SK-N-SH treated with all-trans-retinoic acid at 6 μM for 48 hours (cell line): Measurements from ENCODE around the gene AFM.

Experiments used
- ATAC-seq: fragments of 200-7000 bp; cut with Tn5 transposase; 3 replicates; pipeline ENCODE4 v1.9.1; 2020; ENCODE audit warnings: mild to moderate bottlenecking, moderate library complexity
- BACH2 ChIP-seq: fragments of 250-450 bp; sonication (Bioruptor Pico); IDR thresholded peaks from 2 replicates; pipeline ENCODE4 v1.9.0; 2021; ENCODE audit warnings: mild to moderate bottlenecking, borderline replicate concordance
- CREB5 ChIP-seq: fragments of 250-450 bp; sonication (Bioruptor Pico); IDR thresholded peaks from 2 replicates; pipeline ENCODE4 v1.5.1; 2020; ENCODE audit warnings: low read depth, mild to moderate bottlenecking, moderate library complexity
- CSDC2 ChIP-seq: fragments of 250-450 bp; sonication (Bioruptor Pico); IDR thresholded peaks from 2 replicates; pipeline ENCODE4 v1.5.0; 2020; ENCODE audit warnings: mild to moderate bottlenecking, moderate library complexity
- CSRNP3 ChIP-seq: fragments of 250-450 bp; sonication (Bioruptor Pico); IDR thresholded peaks from 2 replicates; pipeline ENCODE4 v1.5.1; 2021; ENCODE audit warnings: mild to moderate bottlenecking, moderate library complexity
- ESRRG ChIP-seq: fragments of 250-450 bp; sonication (Bioruptor Pico); IDR thresholded peaks from 2 replicates; pipeline ENCODE4 v1.6.1; 2021; ENCODE audit warnings: mild to moderate bottlenecking
- GLIS3 ChIP-seq: fragments of 250-450 bp; sonication (Bioruptor Pico); IDR thresholded peaks from 2 replicates; pipeline ENCODE4 v1.5.0; 2020; ENCODE audit warnings: mild to moderate bottlenecking, moderate library complexity
- ISL1 ChIP-seq: fragments of 250-450 bp; sonication (Bioruptor Pico); IDR thresholded peaks from 2 replicates; pipeline ENCODE4 v2.1.2; 2022; ENCODE audit warnings: mild to moderate bottlenecking, moderate library complexity
- OSR1 ChIP-seq: fragments of 250-450 bp; sonication (Bioruptor Pico); IDR thresholded peaks from 2 replicates; pipeline ENCODE4 v1.8.0; 2022; ENCODE audit warnings: moderate library complexity, mild to moderate bottlenecking, inconsistent platforms
- PATZ1 ChIP-seq: fragments of 250-450 bp; sonication (Bioruptor Pico); IDR thresholded peaks from 2 replicates; pipeline ENCODE4 v1.8.0; 2020; ENCODE audit warnings: mild to moderate bottlenecking, moderate library complexity, borderline replicate concordance
- PPARA ChIP-seq: fragments of 250-450 bp; sonication (Bioruptor Pico); IDR thresholded peaks from 2 replicates; pipeline ENCODE4 v1.5.0; 2020; ENCODE audit warnings: mild to moderate bottlenecking, borderline replicate concordance
- RARB ChIP-seq: fragments of 250-450 bp; sonication (Bioruptor Pico); IDR thresholded peaks from 2 replicates; pipeline ENCODE4 v1.8.0; 2021; ENCODE audit warnings: mild to moderate bottlenecking, moderate library complexity
- SNAI2 ChIP-seq: fragments of 250-450 bp; sonication (Bioruptor Pico); IDR thresholded peaks from 2 replicates; pipeline ENCODE4 v1.5.0; 2020; ENCODE audit warnings: mild to moderate bottlenecking, moderate library complexity
- TCF4 ChIP-seq: fragments of 250-450 bp; sonication (Bioruptor Pico); IDR thresholded peaks from 2 replicates; pipeline ENCODE4 v1.8.0; 2021; ENCODE audit warnings: mild to moderate bottlenecking, moderate library complexity, borderline replicate concordance
- TOX ChIP-seq: fragments of 250-450 bp; sonication (Bioruptor Pico); IDR thresholded peaks from 2 replicates; pipeline ENCODE4 v1.8.0; 2021; ENCODE audit warnings: mild to moderate bottlenecking, moderate library complexity, borderline replicate concordance
- TSHZ2 ChIP-seq: fragments of 250-450 bp; sonication (Bioruptor Pico); IDR thresholded peaks from 2 replicates; pipeline ENCODE4 v1.5.0; 2020; ENCODE audit warnings: mild to moderate bottlenecking, moderate library complexity
- ZC3H10 ChIP-seq: fragments of 250-450 bp; sonication (Bioruptor Pico); IDR thresholded peaks from 2 replicates; pipeline ENCODE4 v1.5.1; 2021; ENCODE audit warnings: mild to moderate bottlenecking, moderate library complexity
- ZFP3 ChIP-seq: fragments of 250-450 bp; sonication (Bioruptor Pico); IDR thresholded peaks from 2 replicates; pipeline ENCODE4 v1.5.0; 2020; ENCODE audit warnings: mild to moderate bottlenecking, moderate library complexity
- ZFP30 ChIP-seq: fragments of 450-650 bp; formaldehyde crosslinking; IDR thresholded peaks from 2 replicates; pipeline ENCODE4 v1.5.0; 2022; ENCODE audit warnings: mild to moderate bottlenecking, moderate library complexity
- ZNF565 ChIP-seq: fragments of 450-650 bp; formaldehyde crosslinking; conservative IDR thresholded peaks from 2 replicates; pipeline ENCODE4 v1.5.0; 2020; ENCODE audit warnings: low read depth, mild to moderate bottlenecking, moderate library complexity
- ZNF70 ChIP-seq: fragments of 450-650 bp; formaldehyde crosslinking; IDR thresholded peaks from 2 replicates; pipeline ENCODE4 v1.5.0; 2020; ENCODE audit warnings: mild to moderate bottlenecking, moderate library complexity
- ZNF8 ChIP-seq: fragments of 450-650 bp; formaldehyde crosslinking; IDR thresholded peaks from 2 replicates; pipeline ENCODE4 v1.5.0; 2020; ENCODE audit warnings: mild to moderate bottlenecking, moderate library complexity

The AFM gene

GRCh38 chr4:73439991-73440390 lies 41.6 kb upstream of the AFM start (continued):
- TF ChIP-seq GLIS3 (CRISPR knock-in tag) (no peak), TOX (no peak), PATZ1 (CRISPR knock-in tag) (no peak), ISL1 (CRISPR knock-in tag) (no peak), ZNF70 (no peak), CSRNP3 (CRISPR knock-in tag) (no peak)
- TF ChIP-seq, all 23 proteins: peak for 0

GRCh38 chr4:73440653-73441052 lies 40.9 kb upstream of the AFM start:
- ATAC-seq: no peak
- TF ChIP-seq BACH2 (CRISPR knock-in tag) (no peak), TCF4 (no peak), SNAI2 (no peak), ZFP3 (no peak), GLIS3 (CRISPR knock-in tag) (no peak), TSHZ2 (CRISPR knock-in tag) (no peak), CSRNP3 (CRISPR knock-in tag) (no peak), ISL1 (CRISPR knock-in tag) (no peak), ESRRG (CRISPR knock-in tag) (no peak), CREB5 (CRISPR knock-in tag) (no peak), ZC3H10 (no peak), RARB (CRISPR knock-in tag) (no peak), ZNF565 (CRISPR knock-in tag) (no peak), TOX (no peak), PATZ1 (CRISPR knock-in tag) (no peak), OSR1 (CRISPR knock-in tag) (no peak), CSDC2 (CRISPR knock-in tag) (no peak), ZNF8 (CRISPR knock-in tag) (no peak), ZNF70 (no peak)

GRCh38 chr4:73442275-73442674 lies 39.3 kb upstream of the AFM start:
- ATAC-seq: no peak
- TF ChIP-seq ZFP30 (CRISPR knock-in tag): no peak
- TF ChIP-seq ZC3H10: no peak
- no peak for TF ChIP-seq PPARA
- TF ChIP-seq ZNF8 (CRISPR knock-in tag): no peak
- TF ChIP-seq CSRNP3 (CRISPR knock-in tag): no peak
- no peak for TF ChIP-seq ZNF70
- no peak for TF ChIP-seq ZFP3
- no peak for TF ChIP-seq ISL1 (CRISPR knock-in tag)
- TF ChIP-seq TCF4: no peak
- TF ChIP-seq PATZ1 (CRISPR knock-in tag): no peak
- no peak for TF ChIP-seq BACH2 (CRISPR knock-in tag)
- TF ChIP-seq GLIS3 (CRISPR knock-in tag): no peak
- TF ChIP-seq ZNF565 (CRISPR knock-in tag): no peak
- no peak for TF ChIP-seq ESRRG (CRISPR knock-in tag)
